GM12892 (cell line): ENCODE data around the gene USP21.

Source experiments
- POLR2A ChIP-seq: IDR thresholded peaks from 2 replicates; pipeline ENCODE4 v1.6.1; 2011; ENCODE audit warnings: low read depth, low read length, control low read depth
- TAF1 ChIP-seq: IDR thresholded peaks from 2 replicates; pipeline ENCODE4 v1.6.1; 2011; ENCODE audit warnings: low read depth, mild to moderate bottlenecking, control low read depth, low read length, borderline replicate concordance

DNA sequence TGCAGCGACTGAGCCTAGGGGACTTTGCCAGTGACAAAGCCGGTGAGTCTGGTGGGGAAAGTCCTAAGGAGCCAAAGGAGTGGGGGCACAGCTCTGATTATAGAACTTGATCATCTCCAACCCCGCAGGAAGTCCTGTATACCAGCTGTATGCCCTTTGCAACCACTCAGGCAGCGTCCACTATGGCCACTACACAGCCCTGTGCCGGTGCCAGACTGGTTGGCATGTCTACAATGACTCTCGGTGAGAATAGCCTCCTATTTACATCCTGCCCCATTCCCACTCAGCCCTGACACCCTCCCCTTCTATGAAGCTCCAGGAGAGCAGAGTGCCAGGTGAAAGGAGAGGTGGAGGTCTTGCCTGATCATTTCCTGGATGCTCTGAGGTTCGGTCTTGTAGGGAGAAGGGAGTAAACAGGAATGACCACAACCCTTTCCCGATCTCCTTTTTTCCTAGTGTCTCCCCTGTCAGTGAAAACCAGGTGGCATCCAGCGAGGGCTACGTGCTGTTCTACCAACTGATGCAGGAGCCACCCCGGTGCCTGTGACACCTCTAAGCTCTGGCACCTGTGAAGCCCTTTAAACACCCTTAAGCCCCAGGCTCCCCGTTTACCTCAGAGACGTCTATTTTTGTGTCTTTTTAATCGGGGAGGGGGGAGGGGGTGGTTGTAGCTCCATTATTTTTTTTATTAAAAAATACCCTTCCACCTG is 5.8 kb downstream of the USP21 start:
- TF ChIP-seq POLR2A (no peak), TAF1 (no peak)
